Neural cell (in vitro differentiated cells): ENCODE data around the gene DIS3L2.

Experiments
- CTCF ChIP-seq: fragments of 450-650 bp; IDR thresholded peaks from 2 replicates; pipeline ENCODE4 v1.5.1; 2014; ENCODE audit warnings: antibody characterized with exemption, mild to moderate bottlenecking, moderate library complexity; ENCODE audit not compliant: poor library complexity, severe bottlenecking
- EP300 ChIP-seq: fragments of 450-650 bp; conservative IDR thresholded peaks from 2 replicates; pipeline ENCODE4 v1.6.1; 2014; ENCODE audit warnings: antibody characterized with exemption, mild to moderate bottlenecking, moderate library complexity; ENCODE audit not compliant: poor library complexity, severe bottlenecking
- EZH2 ChIP-seq: fragments of 200-600, 300-800 bp; shearing (Covaris generic), sonication (generic); IDR thresholded peaks from 2 replicates; pipeline ENCODE4 v1.6.1; 2014; ENCODE audit warnings: antibody characterized with exemption, low read length, borderline replicate concordance, mild to moderate bottlenecking; ENCODE audit not compliant: insufficient read depth, poor library complexity, severe bottlenecking
- MXI1 ChIP-seq: fragments of 450-650 bp; conservative IDR thresholded peaks from 2 replicates; pipeline ENCODE4 v1.6.1; 2014; ENCODE audit warnings: antibody characterized with exemption, mild to moderate bottlenecking; ENCODE audit not compliant: poor library complexity, severe bottlenecking
- POLR2AphosphoS5 ChIP-seq: IDR thresholded peaks from 2 replicates; pipeline ENCODE4 v1.6.1; 2012
- RAD21 ChIP-seq: fragments of 450-650 bp; conservative IDR thresholded peaks from 2 replicates; pipeline ENCODE4 v1.6.1; 2014; ENCODE audit warnings: antibody characterized with exemption, mild to moderate bottlenecking, moderate library complexity
- REST ChIP-seq: IDR thresholded peaks from 2 replicates; pipeline ENCODE4 v1.6.1; 2012; ENCODE audit warnings: borderline replicate concordance
- SMC3 ChIP-seq: fragments of 450-650 bp; conservative IDR thresholded peaks from 2 replicates; pipeline ENCODE4 v1.6.1; 2014; ENCODE audit warnings: antibody characterized with exemption, mild to moderate bottlenecking, moderate library complexity; ENCODE audit not compliant: poor library complexity
- TAF1 ChIP-seq: IDR thresholded peaks from 2 replicates; pipeline ENCODE4 v1.6.1; 2012; ENCODE audit warnings: low read depth

GRCh38 chr2:231927566-231927890 lies 34.0 kb upstream of the DIS3L2 start:
- TF ChIP-seq POLR2AphosphoS5 (no peak), CTCF (no peak), EP300 (no peak), TAF1 (no peak), EZH2 (no peak), RAD21 (no peak), REST (no peak), MXI1 (no peak), SMC3 (no peak)
